ENCODE data around the gene ADAM22. TPM values are rescaled to one million over a fixed set of nuclear protein-coding genes. Genes with fewer than 3 reads are reported as not detected.
"Not testable (repeated sequence)": the region's sequence is repeated elsewhere in the genome, so short reads cannot be mapped to it uniquely, and the experiment has no call there.

Gene ADAM22
- 10.4 and 12.3 TPM in 2 replicates for total RNA-seq (2014; rRNA removed; shearing (Covaris generic))

DNA sequence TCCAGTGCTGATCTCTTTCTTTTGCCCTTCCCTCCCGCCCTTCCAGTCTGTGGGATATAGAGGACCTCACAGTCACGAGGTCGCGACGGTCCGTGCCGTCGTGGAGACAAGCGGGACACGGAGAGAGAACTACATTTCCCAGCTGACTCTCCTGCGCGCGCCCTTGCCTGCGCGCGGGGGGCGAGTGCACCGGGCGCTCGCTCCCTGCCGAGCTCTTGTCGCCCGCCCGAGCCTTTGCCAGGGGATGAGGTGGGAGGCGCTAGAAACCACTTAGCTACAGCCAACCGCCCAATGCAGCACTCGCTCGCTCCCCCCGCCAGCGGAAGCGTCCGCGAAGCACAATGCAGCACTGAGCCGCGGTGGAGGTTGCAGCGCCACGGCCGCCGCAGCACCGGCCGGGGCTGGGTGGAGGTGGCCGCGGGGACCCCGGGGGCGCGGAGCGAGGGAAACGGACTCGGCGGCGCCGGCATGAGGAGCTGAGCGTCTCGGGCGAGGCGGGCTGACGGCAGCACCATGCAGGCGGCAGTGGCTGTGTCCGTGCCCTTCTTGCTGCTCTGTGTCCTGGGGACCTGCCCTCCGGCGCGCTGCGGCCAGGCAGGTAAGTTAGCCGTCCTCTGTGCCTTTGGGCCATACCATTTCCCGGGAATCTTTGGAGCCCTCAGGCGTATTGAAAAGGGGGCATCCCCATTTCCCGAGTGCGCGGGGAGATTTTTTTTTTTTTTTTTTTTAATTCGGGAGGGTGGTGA, at the start of gene ADAM22:
Gene ADAM22, plus strand, starts transcription at position 299 of the 746 bp plus-strand sequence. Its CDS starts 215 bp downstream, at position 514.
- peak; percentile 96 for DNase-seq (ENCODE audit: low spot score)

DNA sequence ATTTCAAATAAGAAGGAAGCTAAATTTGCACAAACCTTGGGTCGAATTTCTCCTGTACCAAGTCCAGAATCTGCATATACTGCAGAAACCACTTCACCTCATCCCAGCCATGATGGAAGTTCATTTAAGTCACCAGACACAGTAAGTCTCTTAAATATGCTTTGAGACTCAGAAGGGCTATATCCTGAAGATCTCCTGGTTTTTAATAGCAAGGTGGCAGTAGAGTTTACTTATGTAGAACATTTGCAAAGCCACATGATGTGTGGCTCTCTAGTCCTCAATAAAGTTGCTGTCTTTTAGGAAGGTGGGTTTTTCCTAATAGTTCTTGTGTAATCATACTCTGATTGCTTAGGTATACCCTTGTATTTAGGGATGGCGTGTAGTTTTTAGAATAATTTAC, 49.0 kb upstream of the ADAM22 start:
- DNase-seq (ENCODE audit: low spot score) = no peak

GRCh38 chr7:87886875-87887274, 47.2 kb upstream of the ADAM22 start:
- DNase-seq (ENCODE audit: low spot score) = peak; percentile 67

DNA sequence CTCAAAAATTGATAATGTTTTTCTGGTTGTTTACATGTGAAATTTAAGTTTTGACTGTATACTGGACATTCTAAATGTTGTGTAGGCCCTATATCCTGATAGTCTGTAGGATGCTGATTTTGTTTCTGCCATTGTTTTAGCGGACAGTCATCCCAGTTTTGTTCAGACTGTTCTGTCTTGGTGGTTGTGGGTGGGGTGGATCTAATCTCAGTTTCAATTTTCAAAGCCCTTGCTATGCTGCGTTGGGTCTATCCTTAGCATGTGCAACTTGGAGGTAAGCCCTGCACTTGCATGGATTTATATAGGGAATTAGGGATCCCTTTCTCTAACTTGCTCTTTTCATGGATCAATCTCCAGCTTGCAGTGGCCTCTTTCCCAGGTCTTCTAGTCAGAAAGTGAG, 38.7 kb upstream of the ADAM22 start:
- no peak for DNase-seq (ENCODE audit: low spot score)

DNA sequence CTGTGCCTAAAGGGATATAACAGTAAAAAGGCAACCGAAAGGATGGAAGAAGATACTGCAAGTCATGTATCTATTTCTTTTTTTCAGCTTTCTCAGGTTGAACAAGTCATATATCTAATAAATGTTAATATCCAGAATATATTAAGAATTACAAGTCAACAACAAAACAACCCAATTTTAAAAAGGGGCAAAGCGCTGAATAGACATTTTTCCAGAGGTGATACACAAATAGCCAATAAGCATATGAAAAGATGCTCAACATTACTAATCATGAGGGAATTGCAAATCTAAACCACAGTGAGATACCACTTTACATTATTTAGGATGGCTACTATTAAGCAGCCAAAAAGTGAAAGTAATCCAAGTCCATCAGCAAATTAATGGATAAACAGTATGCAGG, 34.8 kb upstream of the ADAM22 start:
- DNase-seq (ENCODE audit: low spot score) = no peak

DNA sequence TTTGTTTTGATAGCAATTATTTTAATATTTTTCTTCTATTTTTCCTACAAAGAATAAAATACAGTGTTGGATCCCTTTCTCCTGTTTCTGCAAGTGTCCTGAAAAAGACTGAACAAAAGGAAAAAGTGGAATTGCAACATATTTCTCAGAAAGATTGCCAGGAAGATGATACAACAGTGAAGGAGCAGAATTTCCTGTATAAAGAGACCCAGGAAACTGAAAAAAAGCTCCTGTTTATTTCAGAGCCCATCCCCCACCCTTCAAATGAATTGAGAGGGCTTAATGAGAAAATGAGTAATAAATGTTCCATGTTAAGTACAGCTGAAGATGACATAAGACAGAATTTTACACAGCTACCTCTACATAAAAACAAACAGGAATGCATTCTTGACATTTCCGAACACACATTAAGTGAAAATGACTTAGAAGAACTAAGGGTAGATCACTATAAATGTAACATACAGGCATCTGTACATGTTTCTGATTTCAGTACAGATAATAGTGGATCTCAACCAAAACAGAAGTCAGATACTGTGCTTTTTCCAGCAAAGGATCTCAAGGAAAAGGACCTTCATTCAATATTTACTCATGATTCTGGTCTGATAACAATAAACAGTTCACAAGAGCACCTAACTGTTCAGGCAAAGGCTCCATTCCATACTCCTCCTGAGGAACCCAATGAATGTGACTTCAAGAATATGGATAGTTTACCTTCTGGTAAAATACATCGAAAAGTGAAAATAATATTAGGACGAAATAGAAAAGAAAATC, 26.7 kb upstream of the ADAM22 start:
- not testable (repeated sequence) for DNase-seq (ENCODE audit: low spot score)

DNA sequence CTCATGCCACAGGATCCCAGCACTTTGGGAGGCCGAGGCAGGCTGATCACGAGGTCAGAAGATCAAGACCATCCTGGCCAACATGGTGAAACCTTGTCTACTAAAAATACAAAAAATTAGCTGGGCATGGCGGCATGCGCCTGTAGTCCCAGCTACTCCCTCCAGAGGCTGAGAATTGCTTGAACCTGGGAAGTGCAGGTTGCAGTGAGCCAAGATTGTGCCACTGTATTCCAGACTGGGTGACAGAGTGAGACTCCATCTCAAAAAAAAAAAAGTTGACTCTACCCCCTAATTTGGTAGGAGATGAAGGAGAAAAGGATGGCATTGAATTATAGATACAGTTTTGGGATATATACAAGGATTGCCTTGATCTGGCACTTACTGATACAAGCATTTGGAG, 25.2 kb upstream of the ADAM22 start:
- DNase-seq (ENCODE audit: low spot score) = not testable (repeated sequence)

GRCh38 chr7:87912121-87912520, 21.9 kb upstream of the ADAM22 start:
- DNase-seq (ENCODE audit: low spot score) = no peak

GRCh38 chr7:87918740-87919139, 15.3 kb upstream of the ADAM22 start:
- DNase-seq (ENCODE audit: low spot score) = no peak

GRCh38 chr7:87919875-87920274, 14.2 kb upstream of the ADAM22 start:
- DNase-seq (ENCODE audit: low spot score) = no peak

- no peak for DNase-seq (ENCODE audit: low spot score)
Observed at GRCh38 chr7:87920578-87920977, 13.5 kb upstream of the ADAM22 start.

DNA sequence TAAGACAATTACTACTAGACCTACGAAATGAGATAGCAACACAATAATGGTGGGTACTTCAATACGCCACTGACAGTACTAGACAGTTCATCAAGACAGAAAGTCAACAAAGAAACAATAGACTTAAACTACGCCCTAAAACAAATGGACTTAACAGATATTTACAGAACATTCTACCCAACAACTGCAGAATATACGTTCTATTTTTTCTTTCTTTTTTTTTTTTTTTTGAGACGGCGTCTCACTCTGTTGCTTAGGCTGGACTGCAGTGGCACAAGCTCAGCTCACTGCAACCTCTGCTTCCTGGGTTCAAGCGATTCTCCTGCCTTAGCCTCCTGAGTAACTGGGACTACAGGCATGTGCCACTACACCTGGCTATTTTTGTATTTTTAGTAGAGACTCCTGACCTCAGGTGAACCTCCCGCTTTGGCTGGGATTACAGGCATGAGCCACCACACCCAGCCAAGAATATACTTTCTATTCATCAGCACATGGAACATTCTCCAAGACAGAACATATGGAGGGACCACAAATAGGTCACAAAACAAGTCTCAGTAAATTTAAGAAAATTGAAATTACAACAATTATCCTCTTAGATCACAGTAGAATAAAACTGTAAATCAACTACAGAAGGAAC, 11.2 kb upstream of the ADAM22 start:
- not testable (repeated sequence) for DNase-seq (ENCODE audit: low spot score)

- DNase-seq (ENCODE audit: low spot score) = peak; percentile 28
Observed at GRCh38 chr7:87926581-87927461, 7.2 kb upstream of the ADAM22 start.

DNA sequence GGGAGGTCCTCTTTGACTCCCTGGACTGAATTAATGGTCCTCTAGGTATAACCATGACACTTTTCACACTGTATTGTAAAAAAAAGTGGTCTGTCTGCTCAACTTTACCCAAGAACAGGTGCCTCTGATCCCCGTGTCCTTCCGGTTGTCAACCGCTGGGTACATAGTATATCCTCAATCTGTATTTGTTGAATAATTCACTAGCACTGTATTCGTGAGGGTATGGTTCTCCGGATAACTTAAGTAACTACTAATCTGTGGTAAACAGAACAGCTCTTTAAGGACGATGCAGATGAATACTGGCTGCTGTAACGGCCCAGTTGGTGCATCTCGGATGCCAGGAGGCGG, 472 bp upstream of the ADAM22 start:
- DNase-seq (ENCODE audit: low spot score) = no peak

- no peak for DNase-seq (ENCODE audit: low spot score)
Observed at GRCh38 chr7:87934699-87935383, 790 bp downstream of the ADAM22 start.

- no peak for DNase-seq (ENCODE audit: low spot score)
Observed at GRCh38 chr7:87935384-87935706, 1.3 kb downstream of the ADAM22 start.

GRCh38 chr7:87941138-87941537, 7.1 kb downstream of the ADAM22 start:
- DNase-seq (ENCODE audit: low spot score) = no peak

- DNase-seq (ENCODE audit: low spot score) = peak; percentile 26
Observed at GRCh38 chr7:87944547-87944946, 10.5 kb downstream of the ADAM22 start.

DNA sequence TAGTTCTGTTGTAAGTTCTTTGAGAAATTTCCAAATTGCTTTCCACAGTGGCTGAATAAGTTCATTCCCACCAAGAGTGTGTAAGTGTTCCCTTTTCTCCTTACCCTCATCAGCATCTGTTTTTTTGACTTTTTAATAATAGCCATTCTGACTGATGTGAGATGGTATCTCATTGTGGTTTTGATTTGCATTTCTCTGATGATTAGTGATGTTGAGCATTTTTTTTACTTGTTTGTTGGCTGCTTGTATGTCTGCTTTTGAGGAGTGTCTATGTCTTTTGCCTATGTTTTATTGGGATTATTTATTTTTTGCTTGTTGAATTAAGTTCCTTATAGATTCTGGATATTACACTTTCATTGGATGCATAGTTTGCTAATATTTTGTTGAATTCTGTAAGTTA, 11.9 kb downstream of the ADAM22 start:
- not testable (repeated sequence) for DNase-seq (ENCODE audit: low spot score)

DNA sequence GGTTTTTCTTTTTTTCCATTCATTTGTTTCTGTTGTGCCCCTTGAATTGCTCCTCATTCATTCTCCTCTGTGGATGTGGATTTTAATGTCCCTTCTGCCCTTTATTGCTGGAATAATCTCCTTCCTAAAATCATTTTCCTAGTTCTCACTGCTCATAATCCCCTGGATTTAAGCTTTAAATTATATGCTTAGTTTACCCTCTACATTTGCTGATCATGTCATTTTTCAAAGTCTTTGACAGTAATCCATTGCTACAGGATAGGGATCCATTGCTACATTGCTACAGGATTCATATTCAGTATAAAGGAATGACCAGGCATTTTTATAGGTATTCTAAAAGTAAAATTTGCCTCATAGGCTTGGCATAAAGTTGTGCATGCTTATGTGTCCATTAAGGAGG, 14.3 kb downstream of the ADAM22 start:
- no peak for DNase-seq (ENCODE audit: low spot score)

DNA sequence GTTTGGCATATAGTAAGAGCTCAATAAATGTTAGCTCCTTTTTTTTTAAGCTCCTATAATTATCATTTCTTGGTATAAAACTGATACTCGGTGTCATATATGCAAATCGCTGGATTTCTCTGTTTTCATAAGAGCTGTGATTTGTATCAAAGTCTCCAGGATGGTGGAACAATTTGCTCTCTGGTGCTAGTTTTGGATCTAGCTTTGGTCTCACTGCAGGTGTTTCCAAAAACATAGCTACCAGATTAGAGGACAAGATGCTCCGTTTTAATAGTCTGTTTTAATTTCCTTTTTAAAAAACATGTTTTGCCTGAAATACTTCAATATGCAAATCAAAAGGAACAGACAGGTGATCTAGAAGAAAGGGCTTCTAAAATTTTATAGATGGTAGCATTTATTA, 25.3 kb downstream of the ADAM22 start:
- DNase-seq (ENCODE audit: low spot score) = no peak
